T-helper 1 cell treated with Interleukin-12 subunit alpha and Interleukin-12 subunit beta and Interleukin-4 antibody, amounts not matched to agents 30 μg/mL and 1 μg/mL, for 36 hours (primary cell): ENCODE data around the gene BAX.

Experiments used
- H3K27ac Mint-ChIP-seq: one replicate; pipeline ENCODE4 v1.8.0; 2021; ENCODE audit warnings: mild to moderate bottlenecking, mixed read lengths
- H3K27me3 Mint-ChIP-seq: one replicate; pipeline ENCODE4 v1.8.0; 2021; ENCODE audit warnings: low read depth, mixed read lengths
- H3K36me3 Mint-ChIP-seq: one replicate; pipeline ENCODE4 v1.8.0; 2021; ENCODE audit warnings: low read depth, mixed read lengths
- H3K4me1 Mint-ChIP-seq: one replicate; pipeline ENCODE4 v1.8.0; 2021; ENCODE audit warnings: low read depth, mixed read lengths
- H3K4me3 Mint-ChIP-seq: one replicate; pipeline ENCODE4 v1.8.0; 2021; ENCODE audit warnings: mild to moderate bottlenecking, moderate library complexity, mixed read lengths
- H3K9me3 Mint-ChIP-seq: one replicate; pipeline ENCODE4 v1.8.0; 2021; ENCODE audit warnings: mixed read lengths

Gene BAX

GRCh38 chr19:48993175-48994034 lies 38.7 kb downstream of the BAX start, which contains the start of the genes GYS1 and RUVBL2:
GYS1 (minus strand) TSS chr19:48993309; CDS start chr19:48993112, 197 bp downstream.
RUVBL2 (plus strand) TSS chr19:48993887; CDS start chr19:48993912, 25 bp downstream.
- H3K27ac Mint-ChIP-seq, result peak within 1 kb of the TSS; percentile 99
- H3K27me3 Mint-ChIP-seq, result no peaks in the 10 kb centered on the region
- peaks cover 34% of the 10 kb centered on the region for H3K4me1 Mint-ChIP-seq
- peak within 1 kb of the TSS; percentile 94 for H3K4me3 Mint-ChIP-seq
- H3K9me3 Mint-ChIP-seq, result no peaks in the 10 kb centered on the region
- peaks cover 18% of the 10 kb centered on the region for H3K36me3 Mint-ChIP-seq

DNA sequence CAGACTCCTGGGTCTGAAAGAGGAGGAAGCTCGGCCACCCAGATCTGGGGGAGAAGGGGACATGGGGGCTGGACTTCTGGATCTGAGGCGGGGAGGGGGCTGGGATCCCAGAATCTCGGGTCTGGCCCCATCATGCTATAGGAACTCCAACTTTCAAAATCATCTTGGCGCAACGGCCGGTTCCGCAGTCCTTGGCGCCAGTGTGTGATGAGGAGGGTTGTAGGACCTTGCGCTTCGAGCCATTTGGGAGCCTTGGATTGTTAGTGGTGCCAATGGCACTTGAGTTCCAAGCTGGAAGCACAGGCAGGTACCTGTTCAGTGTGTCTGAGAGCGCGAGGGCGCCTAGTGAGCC lies 39.3 kb downstream of the BAX start:
- Mint-ChIP-seq H3K4me1 (peaks cover 32% of the 10 kb centered on the region), H3K36me3 (peaks cover 13% of the 10 kb centered on the region), H3K27ac (peak overlapping the region; percentile 99), H3K4me3 (peak overlapping the region; percentile 94), H3K27me3 (no peaks in the 10 kb centered on the region), H3K9me3 (no peaks in the 10 kb centered on the region)

DNA sequence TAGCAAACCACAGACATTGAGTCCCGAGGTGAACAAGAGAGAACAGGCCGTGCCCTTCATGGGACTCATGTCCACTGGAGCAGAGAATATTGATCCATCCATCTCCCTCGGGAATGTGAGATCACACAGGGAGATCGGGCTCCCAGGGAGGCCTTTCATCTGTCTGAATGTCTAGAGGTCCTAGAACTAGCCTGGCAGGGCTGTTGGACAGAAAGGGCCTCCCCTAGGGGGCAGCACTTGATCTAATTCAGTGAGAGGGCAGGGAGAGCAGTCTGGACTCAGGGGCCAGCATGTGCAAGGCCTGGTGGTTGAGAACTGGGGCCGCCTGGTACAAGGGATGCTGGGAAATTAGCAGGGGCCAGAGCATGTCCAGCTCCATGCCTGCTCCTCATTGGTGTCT lies 43.3 kb downstream of the BAX start:
- Mint-ChIP-seq H3K36me3 (peaks cover 15% of the 10 kb centered on the region), H3K27ac (peak overlapping the region; percentile 19), H3K9me3 (no peaks in the 10 kb centered on the region), H3K27me3 (no peaks in the 10 kb centered on the region), H3K4me1 (peaks cover 27% of the 10 kb centered on the region), H3K4me3 (no peak overlapping the region)

DNA sequence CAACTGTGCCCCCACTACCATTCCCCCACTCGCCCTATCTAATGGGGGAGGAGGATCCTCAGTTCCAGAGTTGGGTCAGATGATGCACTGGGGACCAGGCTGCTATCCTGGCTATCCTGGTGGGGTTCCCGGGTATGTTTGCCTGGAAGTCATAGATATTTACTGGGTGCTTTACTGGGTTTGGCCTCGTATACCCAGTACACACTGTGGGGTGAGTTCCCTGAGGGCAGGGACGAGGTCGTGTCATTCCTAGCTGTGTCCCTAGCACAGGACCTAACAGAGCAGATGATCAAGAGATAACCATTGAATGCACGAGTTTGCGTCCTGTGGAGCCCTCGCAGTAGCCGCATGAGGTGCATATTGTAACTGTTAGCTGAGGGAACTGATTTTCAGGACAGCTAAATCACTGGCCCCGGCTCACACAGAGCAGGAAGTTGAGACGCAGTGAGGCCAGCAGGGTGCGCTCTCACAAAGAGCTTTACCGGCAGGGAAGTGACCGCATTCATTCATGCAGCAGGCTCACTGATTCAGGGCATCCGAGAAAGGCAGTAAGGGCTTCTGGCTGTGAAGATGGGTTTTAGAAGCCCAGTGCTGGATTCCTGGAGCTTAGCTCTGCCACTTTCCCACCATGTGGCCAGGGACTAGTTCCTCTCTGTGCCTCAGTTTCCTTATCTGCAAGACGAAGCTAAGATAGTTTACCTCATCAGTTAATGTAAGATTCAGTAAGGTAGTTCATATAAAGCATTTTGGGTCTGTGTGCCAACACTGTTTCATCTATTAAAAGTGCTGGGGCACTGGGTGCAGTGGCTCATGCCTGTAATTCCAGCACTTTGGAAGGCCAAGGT lies 45.0 kb downstream of the BAX start:
- Mint-ChIP-seq H3K9me3 (no peaks in the 10 kb centered on the region), H3K36me3 (peaks cover 19% of the 10 kb centered on the region), H3K4me3 (no peak overlapping the region)

GRCh38 chr19:49004133-49004532 lies 49.5 kb downstream of the BAX start:
- H3K4me3 Mint-ChIP-seq, result no peak overlapping the region
- H3K27ac Mint-ChIP-seq, result no peak overlapping the region
- H3K4me1 Mint-ChIP-seq, result peaks cover 7% of the 10 kb centered on the region
- peaks cover 22% of the 10 kb centered on the region for H3K36me3 Mint-ChIP-seq
- no peaks in the 10 kb centered on the region for H3K27me3 Mint-ChIP-seq
- no peaks in the 10 kb centered on the region for H3K9me3 Mint-ChIP-seq

More for the DNA sequence above, 45.0 kb downstream of the BAX start:
- Mint-ChIP-seq H3K27ac (peak overlapping the region; percentile 57), H3K27me3 (no peaks in the 10 kb centered on the region), H3K4me1 (peaks cover 21% of the 10 kb centered on the region)

- H3K36me3 Mint-ChIP-seq, result peaks cover 15% of the 10 kb centered on the region
- no peaks in the 10 kb centered on the region for H3K9me3 Mint-ChIP-seq
- H3K27me3 Mint-ChIP-seq, result no peaks in the 10 kb centered on the region
- no peak overlapping the region for H3K4me3 Mint-ChIP-seq
- H3K27ac Mint-ChIP-seq, result no peak overlapping the region
- H3K4me1 Mint-ChIP-seq, result no peaks in the 10 kb centered on the region
These were observed 50.4 kb downstream of the BAX start for GRCh38 chr19:49004964-49005614.

- Mint-ChIP-seq H3K27me3 (no peaks in the 10 kb centered on the region), H3K4me3 (no peak overlapping the region), H3K27ac (no peak overlapping the region), H3K9me3 (no peaks in the 10 kb centered on the region), H3K4me1 (no peaks in the 10 kb centered on the region), H3K36me3 (peaks cover 17% of the 10 kb centered on the region)
These were observed 52.2 kb downstream of the BAX start for GRCh38 chr19:49006905-49007304.

- no peaks in the 10 kb centered on the region for H3K27me3 Mint-ChIP-seq
- H3K36me3 Mint-ChIP-seq, result peaks cover 15% of the 10 kb centered on the region
- no peaks in the 10 kb centered on the region for H3K4me1 Mint-ChIP-seq
- H3K4me3 Mint-ChIP-seq, result no peak overlapping the region
- H3K27ac Mint-ChIP-seq, result no peak overlapping the region
- H3K9me3 Mint-ChIP-seq, result no peaks in the 10 kb centered on the region
These were observed 55.2 kb downstream of the BAX start for GRCh38 chr19:49009828-49010227.

- no peaks in the 10 kb centered on the region for H3K27me3 Mint-ChIP-seq
- peaks cover 13% of the 10 kb centered on the region for H3K36me3 Mint-ChIP-seq
- no peaks in the 10 kb centered on the region for H3K4me1 Mint-ChIP-seq
- H3K9me3 Mint-ChIP-seq, result no peaks in the 10 kb centered on the region
- H3K4me3 Mint-ChIP-seq, result no peak overlapping the region
- no peak overlapping the region for H3K27ac Mint-ChIP-seq
These were observed 55.8 kb downstream of the BAX start for GRCh38 chr19:49010453-49010852.

- no peaks in the 10 kb centered on the region for H3K9me3 Mint-ChIP-seq
- no peak overlapping the region for H3K4me3 Mint-ChIP-seq
- H3K4me1 Mint-ChIP-seq, result no peaks in the 10 kb centered on the region
- no peak overlapping the region for H3K27ac Mint-ChIP-seq
- no peaks in the 10 kb centered on the region for H3K27me3 Mint-ChIP-seq
- peaks cover 17% of the 10 kb centered on the region for H3K36me3 Mint-ChIP-seq
These were observed 56.5 kb downstream of the BAX start for GRCh38 chr19:49011194-49011593.
